HEK293T (cell line): ENCODE measurements around the gene DYRK1A.
"Not testable (repeated sequence)": the region's sequence is repeated elsewhere in the genome, so short reads cannot be mapped to it uniquely, and the experiment has no call there.

Experiments
- ELF4 ChIP-seq: fragments of 450-650 bp; IDR thresholded peaks from 2 replicates; pipeline ENCODE4 v1.6.1; 2017; ENCODE audit warnings: antibody characterized with exemption
- FOXM1 ChIP-seq: fragments of 450-650 bp; IDR thresholded peaks from 2 replicates; pipeline ENCODE4 v1.6.1; 2017; ENCODE audit warnings: mild to moderate bottlenecking, borderline replicate concordance

GRCh38 chr21:37549730-37550129, 183.2 kb downstream of the DYRK1A start:
- not testable (repeated sequence) for TF ChIP-seq ELF4, FOXM1
